Measurements from ENCODE around the gene CD58.
"Not testable (repeated sequence)": the region's sequence is repeated elsewhere in the genome, so short reads cannot be mapped to it uniquely, and the experiment has no call there.

CD58 gene, protein sequence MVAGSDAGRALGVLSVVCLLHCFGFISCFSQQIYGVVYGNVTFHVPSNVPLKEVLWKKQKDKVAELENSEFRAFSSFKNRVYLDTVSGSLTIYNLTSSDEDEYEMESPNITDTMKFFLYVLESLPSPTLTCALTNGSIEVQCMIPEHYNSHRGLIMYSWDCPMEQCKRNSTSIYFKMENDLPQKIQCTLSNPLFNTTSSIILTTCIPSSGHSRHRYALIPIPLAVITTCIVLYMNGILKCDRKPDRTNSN

DNA sequence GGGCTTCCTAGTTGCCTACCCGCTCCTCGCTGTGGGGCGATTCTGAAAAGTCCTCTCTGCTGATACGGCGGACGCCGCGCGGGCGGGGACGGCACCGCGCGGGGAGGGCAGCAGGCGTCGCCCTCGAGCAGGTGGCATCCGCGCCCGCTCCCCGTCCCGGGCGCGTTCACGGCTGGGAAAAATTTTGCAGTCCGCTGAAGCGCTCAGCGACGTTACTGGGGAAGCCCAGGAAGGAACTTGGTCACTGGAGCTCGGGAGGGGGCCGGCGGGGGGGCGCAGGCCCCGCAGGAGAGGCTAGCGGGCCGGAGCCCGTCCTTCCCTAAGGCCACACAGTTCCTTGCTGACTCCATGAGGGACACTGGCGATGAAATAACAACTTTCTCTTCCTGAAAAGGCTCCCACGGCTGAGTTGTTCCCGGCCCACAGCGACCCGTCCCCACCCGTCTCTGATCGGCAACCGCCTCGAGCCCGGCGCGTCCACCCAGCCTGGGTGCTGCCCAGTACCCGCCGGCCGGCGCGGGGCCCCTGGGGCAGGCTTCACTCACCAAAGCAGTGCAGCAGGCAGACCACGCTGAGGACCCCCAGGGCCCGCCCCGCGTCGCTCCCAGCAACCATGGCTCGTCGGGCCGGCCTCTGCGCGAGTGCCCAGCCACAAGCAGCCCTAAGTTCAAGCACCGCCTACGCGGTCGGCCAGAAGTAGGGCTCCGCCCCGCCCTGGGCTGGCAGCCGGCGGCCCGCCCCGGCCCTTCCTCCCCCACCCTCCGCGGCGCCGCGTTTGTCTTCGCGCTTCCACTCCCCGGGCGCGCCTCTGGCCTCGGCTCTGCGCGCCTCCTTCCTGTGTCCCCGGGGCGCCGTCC lies at the start of gene CD58:
Gene CD58, minus strand, starts transcription at position 669 of the 857 bp plus-strand sequence. Its CDS starts 54 bp downstream, at position 615.
- H3K9me3 ChIP-seq (ENCODE audit: control insufficient read depth in 5 of 5, low read length in 5 of 5) = no peaks in the 10 kb centered on the region
- peak within 1 kb of the TSS; percentile 81 to 94 (median 90) for H3K9ac ChIP-seq (ENCODE audit: low read length in 5 of 5)
- peak within 1 kb of the TSS; percentile 72 to 87 (median 84) for H3K4me3 ChIP-seq (ENCODE audit: low read depth in 1 of 5, low read length in 5 of 5)
- H3K36me3 ChIP-seq (ENCODE audit: control insufficient read depth in 5 of 5, insufficient read depth in 5 of 5, low read length in 5 of 5) = no peaks in the 10 kb centered on the region
- peaks cover 3 to 30% (median 25%) of the 10 kb centered on the region in 5 donors for H3K4me1 ChIP-seq (ENCODE audit: control insufficient read depth in 5 of 5, insufficient read depth in 5 of 5, low read length in 5 of 5)
- no peaks in the 10 kb centered on the region for H3K27me3 ChIP-seq (ENCODE audit: control insufficient read depth in 5 of 5, insufficient read depth in 4 of 5, low read length in 5 of 5)
- peak within 1 kb of the TSS; percentile 96 for H3K27ac ChIP-seq (ENCODE audit: low read depth, low read length)

- H3K36me3 ChIP-seq (ENCODE audit: control insufficient read depth in 5 of 5, insufficient read depth in 5 of 5, low read length in 5 of 5); H3K27ac ChIP-seq (ENCODE audit: low read depth, low read length); H3K4me1 ChIP-seq (ENCODE audit: control insufficient read depth in 5 of 5, insufficient read depth in 5 of 5, low read length in 5 of 5); H3K4me3 ChIP-seq (ENCODE audit: low read depth in 1 of 5, low read length in 5 of 5); H3K27me3 ChIP-seq (ENCODE audit: control insufficient read depth in 5 of 5, insufficient read depth in 4 of 5, low read length in 5 of 5); H3K9me3 ChIP-seq (ENCODE audit: control insufficient read depth in 5 of 5, low read length in 5 of 5); H3K9ac ChIP-seq (ENCODE audit: low read length in 5 of 5): not testable (repeated sequence)
Measured at GRCh38 chr1:116620392-116620791, 49.6 kb upstream of the CD58 start.

DNA sequence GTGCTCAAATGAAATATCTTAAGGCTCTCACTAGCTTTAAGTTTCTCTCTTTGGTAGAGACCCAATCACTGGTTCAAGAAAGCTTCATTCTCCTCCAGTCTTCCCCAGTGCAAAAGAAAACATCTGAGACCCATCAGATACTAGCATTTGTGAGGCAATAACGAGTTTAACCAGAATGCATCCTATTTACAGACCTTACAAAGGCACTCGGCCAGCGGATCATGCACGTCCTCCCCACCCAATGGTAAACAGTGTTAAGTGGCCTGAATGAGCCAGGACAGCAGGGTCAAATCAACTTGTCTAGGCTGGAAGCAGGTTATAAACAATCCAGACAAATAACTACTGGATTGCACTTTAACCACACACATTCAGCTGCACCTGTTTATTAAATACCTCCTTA lies 48.3 kb upstream of the CD58 start:
- H3K27me3 ChIP-seq (ENCODE audit: control insufficient read depth in 5 of 5, insufficient read depth in 4 of 5, low read length in 5 of 5); H3K4me3 ChIP-seq (ENCODE audit: low read depth in 1 of 5, low read length in 5 of 5); H3K4me1 ChIP-seq (ENCODE audit: control insufficient read depth in 5 of 5, insufficient read depth in 5 of 5, low read length in 5 of 5); H3K9me3 ChIP-seq (ENCODE audit: control insufficient read depth in 5 of 5, low read length in 5 of 5); H3K36me3 ChIP-seq (ENCODE audit: control insufficient read depth in 5 of 5, insufficient read depth in 5 of 5, low read length in 5 of 5); H3K27ac ChIP-seq (ENCODE audit: low read depth, low read length); H3K9ac ChIP-seq (ENCODE audit: low read length in 5 of 5): not testable (repeated sequence)

- not testable (repeated sequence) for H3K4me3 ChIP-seq (ENCODE audit: low read depth in 1 of 5, low read length in 5 of 5); H3K27me3 ChIP-seq (ENCODE audit: control insufficient read depth in 5 of 5, insufficient read depth in 4 of 5, low read length in 5 of 5)
Measured at GRCh38 chr1:116617808-116618207, 47.0 kb upstream of the CD58 start.

GRCh38 chr1:116613825-116614224 lies 43.0 kb upstream of the CD58 start:
- not testable (repeated sequence) for H3K4me3 ChIP-seq (ENCODE audit: low read depth in 1 of 5, low read length in 5 of 5); H3K27me3 ChIP-seq (ENCODE audit: control insufficient read depth in 5 of 5, insufficient read depth in 4 of 5, low read length in 5 of 5); H3K9ac ChIP-seq (ENCODE audit: low read length in 5 of 5); H3K27ac ChIP-seq (ENCODE audit: low read depth, low read length); H3K36me3 ChIP-seq (ENCODE audit: control insufficient read depth in 5 of 5, insufficient read depth in 5 of 5, low read length in 5 of 5); H3K4me1 ChIP-seq (ENCODE audit: control insufficient read depth in 5 of 5, insufficient read depth in 5 of 5, low read length in 5 of 5); H3K9me3 ChIP-seq (ENCODE audit: control insufficient read depth in 5 of 5, low read length in 5 of 5)

More at GRCh38 chr1:116617808-116618207, 47.0 kb upstream of the CD58 start:
- not testable (repeated sequence) for H3K9ac ChIP-seq (ENCODE audit: low read length in 5 of 5); H3K27ac ChIP-seq (ENCODE audit: low read depth, low read length); H3K4me1 ChIP-seq (ENCODE audit: control insufficient read depth in 5 of 5, insufficient read depth in 5 of 5, low read length in 5 of 5); H3K9me3 ChIP-seq (ENCODE audit: control insufficient read depth in 5 of 5, low read length in 5 of 5); H3K36me3 ChIP-seq (ENCODE audit: control insufficient read depth in 5 of 5, insufficient read depth in 5 of 5, low read length in 5 of 5)

GRCh38 chr1:116609801-116610371 lies 39.1 kb upstream of the CD58 start:
- H3K27ac ChIP-seq (ENCODE audit: low read depth, low read length); H3K27me3 ChIP-seq (ENCODE audit: control insufficient read depth in 5 of 5, insufficient read depth in 4 of 5, low read length in 5 of 5); H3K4me1 ChIP-seq (ENCODE audit: control insufficient read depth in 5 of 5, insufficient read depth in 5 of 5, low read length in 5 of 5); H3K9me3 ChIP-seq (ENCODE audit: control insufficient read depth in 5 of 5, low read length in 5 of 5); H3K9ac ChIP-seq (ENCODE audit: low read length in 5 of 5); H3K4me3 ChIP-seq (ENCODE audit: low read depth in 1 of 5, low read length in 5 of 5); H3K36me3 ChIP-seq (ENCODE audit: control insufficient read depth in 5 of 5, insufficient read depth in 5 of 5, low read length in 5 of 5): not testable (repeated sequence)

DNA sequence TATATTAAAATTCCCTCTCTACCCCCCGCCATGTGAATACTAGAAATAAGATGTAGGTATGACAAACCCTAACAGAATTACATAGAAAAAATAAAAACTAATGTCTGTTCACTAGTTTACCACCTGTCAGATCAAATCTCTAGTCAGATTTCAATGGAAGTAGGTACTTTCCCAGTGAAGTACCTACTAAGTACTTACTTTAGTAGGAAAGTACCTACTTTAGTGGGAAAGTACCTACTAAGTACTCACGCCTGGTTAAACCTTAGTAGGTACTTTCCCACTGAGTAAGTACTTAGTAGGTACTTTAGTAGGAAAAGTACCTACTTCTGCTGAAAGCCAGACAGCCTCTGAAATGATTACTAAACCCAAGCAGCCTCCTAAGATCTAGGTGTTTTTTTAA lies 38.0 kb upstream of the CD58 start:
- not testable (repeated sequence) for H3K27ac ChIP-seq (ENCODE audit: low read depth, low read length); H3K9ac ChIP-seq (ENCODE audit: low read length in 5 of 5); H3K4me3 ChIP-seq (ENCODE audit: low read depth in 1 of 5, low read length in 5 of 5); H3K27me3 ChIP-seq (ENCODE audit: control insufficient read depth in 5 of 5, insufficient read depth in 4 of 5, low read length in 5 of 5); H3K9me3 ChIP-seq (ENCODE audit: control insufficient read depth in 5 of 5, low read length in 5 of 5); H3K36me3 ChIP-seq (ENCODE audit: control insufficient read depth in 5 of 5, insufficient read depth in 5 of 5, low read length in 5 of 5); H3K4me1 ChIP-seq (ENCODE audit: control insufficient read depth in 5 of 5, insufficient read depth in 5 of 5, low read length in 5 of 5)

DNA sequence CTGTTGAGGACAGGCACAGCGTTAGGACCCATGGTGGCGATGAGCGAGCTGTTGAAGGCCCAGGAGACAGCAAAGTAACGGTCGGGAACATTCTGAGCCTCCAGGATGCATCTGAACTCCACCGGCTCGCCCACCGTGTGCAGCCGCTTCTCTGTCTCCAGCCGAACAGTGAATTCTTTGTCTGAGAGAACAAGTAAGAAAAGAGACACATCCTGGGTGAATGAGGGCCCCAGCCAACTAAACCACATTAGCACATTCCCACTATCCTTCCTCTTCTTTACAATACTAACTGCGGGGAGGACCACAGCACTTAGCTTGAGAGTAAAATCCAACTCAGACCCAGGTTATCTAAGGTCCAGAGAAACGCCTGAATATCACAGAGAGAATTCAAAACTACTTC lies 37.3 kb upstream of the CD58 start:
- not testable (repeated sequence) for H3K27ac ChIP-seq (ENCODE audit: low read depth, low read length); H3K9me3 ChIP-seq (ENCODE audit: control insufficient read depth in 5 of 5, low read length in 5 of 5); H3K4me1 ChIP-seq (ENCODE audit: control insufficient read depth in 5 of 5, insufficient read depth in 5 of 5, low read length in 5 of 5); H3K4me3 ChIP-seq (ENCODE audit: low read depth in 1 of 5, low read length in 5 of 5); H3K36me3 ChIP-seq (ENCODE audit: control insufficient read depth in 5 of 5, insufficient read depth in 5 of 5, low read length in 5 of 5); H3K9ac ChIP-seq (ENCODE audit: low read length in 5 of 5); H3K27me3 ChIP-seq (ENCODE audit: control insufficient read depth in 5 of 5, insufficient read depth in 4 of 5, low read length in 5 of 5)

DNA sequence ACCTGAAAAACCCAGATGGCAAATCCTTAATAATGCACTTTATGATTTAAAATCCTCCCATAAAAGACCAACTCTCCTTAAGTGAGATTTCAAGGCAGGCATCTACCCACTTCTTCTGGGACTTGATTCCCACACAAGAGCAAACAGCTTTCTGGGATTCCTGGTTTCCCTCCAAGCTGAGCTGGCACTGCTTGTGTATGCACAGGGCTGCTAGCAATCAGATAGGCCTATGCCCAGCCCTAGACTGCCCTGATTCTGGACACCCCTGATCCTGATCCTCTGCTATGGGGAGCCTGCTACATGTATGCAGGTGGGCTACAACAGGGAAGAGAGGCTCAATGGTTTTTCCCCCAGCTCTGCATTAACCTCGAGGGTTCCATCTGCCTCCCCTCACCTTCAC lies 36.6 kb upstream of the CD58 start:
- H3K36me3 ChIP-seq (ENCODE audit: control insufficient read depth in 5 of 5, insufficient read depth in 5 of 5, low read length in 5 of 5); H3K9ac ChIP-seq (ENCODE audit: low read length in 5 of 5); H3K27me3 ChIP-seq (ENCODE audit: control insufficient read depth in 5 of 5, insufficient read depth in 4 of 5, low read length in 5 of 5); H3K9me3 ChIP-seq (ENCODE audit: control insufficient read depth in 5 of 5, low read length in 5 of 5); H3K27ac ChIP-seq (ENCODE audit: low read depth, low read length); H3K4me3 ChIP-seq (ENCODE audit: low read depth in 1 of 5, low read length in 5 of 5); H3K4me1 ChIP-seq (ENCODE audit: control insufficient read depth in 5 of 5, insufficient read depth in 5 of 5, low read length in 5 of 5): not testable (repeated sequence)

DNA sequence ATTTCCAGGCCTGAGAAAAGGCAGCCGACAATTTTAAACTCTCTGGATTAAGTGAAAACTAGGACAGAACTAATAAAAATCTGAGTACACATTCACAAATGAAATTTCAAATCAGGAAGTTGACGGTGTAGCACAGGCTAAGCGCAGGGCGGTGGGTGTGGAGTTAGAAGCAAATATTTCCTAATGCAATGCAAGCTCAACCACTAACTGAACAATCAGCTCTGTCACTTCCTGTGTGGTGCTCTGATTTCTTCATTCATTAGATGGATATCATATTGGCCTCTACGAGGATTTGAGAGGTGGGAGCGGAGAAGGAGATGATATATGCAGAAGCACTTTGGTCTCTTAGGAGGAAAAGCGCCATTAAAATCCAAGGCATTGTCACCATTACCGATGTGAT lies 35.2 kb upstream of the CD58 start:
- H3K9me3 ChIP-seq (ENCODE audit: control insufficient read depth in 5 of 5, low read length in 5 of 5) = not testable (repeated sequence)

More for the DNA sequence above, 35.2 kb upstream of the CD58 start:
- not testable (repeated sequence) for H3K27me3 ChIP-seq (ENCODE audit: control insufficient read depth in 5 of 5, insufficient read depth in 4 of 5, low read length in 5 of 5); H3K9ac ChIP-seq (ENCODE audit: low read length in 5 of 5); H3K27ac ChIP-seq (ENCODE audit: low read depth, low read length); H3K4me3 ChIP-seq (ENCODE audit: low read depth in 1 of 5, low read length in 5 of 5); H3K36me3 ChIP-seq (ENCODE audit: control insufficient read depth in 5 of 5, insufficient read depth in 5 of 5, low read length in 5 of 5); H3K4me1 ChIP-seq (ENCODE audit: control insufficient read depth in 5 of 5, insufficient read depth in 5 of 5, low read length in 5 of 5)
